Stimulated activated CD8-positive, alpha-beta memory T cell treated with anti-CD3 and anti-CD28 coated beads, Interleukin-4, amount 100 ng/mL, for 1 hour (primary cell): ENCODE data around the gene ADD2.
"Not testable (repeated sequence)": the region's sequence is repeated elsewhere in the genome, so short reads cannot be mapped to it uniquely, and the experiment has no call there.

Experiments
- DNase-seq, 2 donors: peaks; one replicate each; pipeline ENCODE4 v3.0.0-alpha.2; 2020; ENCODE audit warnings: low read depth in 2 of 2, low spot score in 1 of 2

Gene ADD2

GRCh38 chr2:70678576-70679143 is 89.3 kb downstream of the ADD2 start:
- no peak for DNase-seq

GRCh38 chr2:70676301-70677035 is 91.5 kb downstream of the ADD2 start:
- DNase-seq = no peak

GRCh38 chr2:70675862-70676261 is 92.1 kb downstream of the ADD2 start:
- DNase-seq = no peak

GRCh38 chr2:70674636-70675430 is 93.2 kb downstream of the ADD2 start:
- DNase-seq = no peak

- no peak for DNase-seq
These were observed 94.9 kb downstream of the ADD2 start for GRCh38 chr2:70673041-70673647.

GRCh38 chr2:70671092-70671675 is 96.8 kb downstream of the ADD2 start:
- DNase-seq = no peak

GRCh38 chr2:70670626-70671025 is 97.4 kb downstream of the ADD2 start:
- DNase-seq = no peak

- no peak for DNase-seq
These were observed 97.8 kb downstream of the ADD2 start for GRCh38 chr2:70670202-70670601.

- no peak for DNase-seq
These were observed 99.1 kb downstream of the ADD2 start for GRCh38 chr2:70668911-70669310.

GRCh38 chr2:70668432-70668831 is 99.6 kb downstream of the ADD2 start:
- no peak for DNase-seq

GRCh38 chr2:70664525-70664924 is 103.5 kb downstream of the ADD2 start:
- no peak for DNase-seq

- no peak for DNase-seq
These were observed 104.6 kb downstream of the ADD2 start for GRCh38 chr2:70663411-70663810.

GRCh38 chr2:70659551-70659950 is 108.4 kb downstream of the ADD2 start:
- no peak for DNase-seq

GRCh38 chr2:70658476-70658875 is 109.5 kb downstream of the ADD2 start:
- no peak for DNase-seq

- no peak for DNase-seq
These were observed 110.8 kb downstream of the ADD2 start for GRCh38 chr2:70657246-70657645.

- peak in 1 of 2 donors; percentile 15 for DNase-seq
These were observed 111.5 kb downstream of the ADD2 start for GRCh38 chr2:70656421-70657010.

- DNase-seq = no peak
These were observed 112.2 kb downstream of the ADD2 start for GRCh38 chr2:70655786-70656185.

- DNase-seq = not testable (repeated sequence)
These were observed 112.8 kb downstream of the ADD2 start for GRCh38 chr2:70655211-70655610.

GRCh38 chr2:70651727-70652126 is 116.3 kb downstream of the ADD2 start:
- no peak for DNase-seq

GRCh38 chr2:70651014-70651413 is 117.0 kb downstream of the ADD2 start:
- DNase-seq = no peak

GRCh38 chr2:70648961-70649360 is 119.0 kb downstream of the ADD2 start:
- no peak for DNase-seq
